ENCODE results near the gene ARHGAP26. TPM values are rescaled to one million over a fixed set of nuclear protein-coding genes. Genes with fewer than 3 reads are reported as not detected.

Gene ARHGAP26
- total RNA-seq, 4 donors from 2014 or later, result 11.1 to 36.1 (median 21.8) TPM

GRCh38 chr5:142746532-142747433 lies 23.4 kb upstream of the ARHGAP26 start:
- no peaks in the 10 kb centered on the region for H3K36me3 ChIP-seq
- H3K9me3 ChIP-seq, result no peaks in the 10 kb centered on the region
- no peak for DNase-seq (ENCODE audit: low spot score in 2 of 2)
- H3K27me3 ChIP-seq, result no peaks in the 10 kb centered on the region
- H3K27ac ChIP-seq, result no peak overlapping the region
- no peak for TF ChIP-seq EP300 (IDR thresholded peaks at IDR 0.05)
- TF ChIP-seq POLR2A (IDR thresholded peaks at IDR 0.05), result no peak
- TF ChIP-seq POLR2AphosphoS5 (IDR thresholded peaks at IDR 0.05), result no peak
- no peak for TF ChIP-seq CTCF (IDR thresholded peaks at IDR 0.05)
- H3K4me1 ChIP-seq, result peaks cover 19% of the 10 kb centered on the region
- H3K4me3 ChIP-seq, result no peak overlapping the region
- 77% methylated on average over 4 of the region's 4 CpGs for WGBS

GRCh38 chr5:142748132-142748531 lies 22.0 kb upstream of the ARHGAP26 start:
- Histone ChIP-seq H3K27me3 (no peaks in the 10 kb centered on the region), H3K4me1 (peaks cover 25% of the 10 kb centered on the region), H3K36me3 (no peaks in the 10 kb centered on the region), H3K27ac (peak overlapping the region; percentile 70), H3K4me3 (no peak overlapping the region), H3K9me3 (no peaks in the 10 kb centered on the region)
- TF ChIP-seq EP300 (IDR thresholded peaks at IDR 0.05) (no peak), CTCF (IDR thresholded peaks at IDR 0.05) (no peak), POLR2A (IDR thresholded peaks at IDR 0.05) (no peak), POLR2AphosphoS5 (IDR thresholded peaks at IDR 0.05) (no peak)
- DNase-seq (ENCODE audit: low spot score in 2 of 2), result no peak
- 41% methylated on average over 1 of the region's 1 CpG for WGBS

- 68% methylated on average over 2 of the region's 2 CpGs for WGBS
- H3K27ac ChIP-seq, result peak overlapping the region; percentile 70
- no peak for DNase-seq (ENCODE audit: low spot score in 2 of 2)
These were observed 21.5 kb upstream of the ARHGAP26 start for GRCh38 chr5:142748568-142749249.

GRCh38 chr5:142749321-142749720 lies 20.9 kb upstream of the ARHGAP26 start:
- no peaks in the 10 kb centered on the region for H3K36me3 ChIP-seq
- no peak for DNase-seq (ENCODE audit: low spot score in 2 of 2)
- H3K9me3 ChIP-seq, result no peaks in the 10 kb centered on the region
- no peak for TF ChIP-seq EP300 (IDR thresholded peaks at IDR 0.05)
- no peak for TF ChIP-seq CTCF (IDR thresholded peaks at IDR 0.05)
- no peak for TF ChIP-seq POLR2AphosphoS5 (IDR thresholded peaks at IDR 0.05)
- H3K27me3 ChIP-seq, result no peaks in the 10 kb centered on the region
- no peak overlapping the region for H3K4me3 ChIP-seq
- 31% methylated on average over 3 of the region's 3 CpGs for WGBS
- no peak overlapping the region for H3K27ac ChIP-seq
- H3K4me1 ChIP-seq, result peaks cover 27% of the 10 kb centered on the region

More at GRCh38 chr5:142748568-142749249, 21.5 kb upstream of the ARHGAP26 start:
- Histone ChIP-seq H3K9me3 (no peaks in the 10 kb centered on the region), H3K4me3 (no peak overlapping the region), H3K27me3 (no peaks in the 10 kb centered on the region), H3K36me3 (no peaks in the 10 kb centered on the region), H3K4me1 (peaks cover 31% of the 10 kb centered on the region)
- TF ChIP-seq POLR2AphosphoS5 (IDR thresholded peaks at IDR 0.05) (no peak), CTCF (IDR thresholded peaks at IDR 0.05) (no peak)

- 28% methylated on average over 3 of the region's 3 CpGs for WGBS
- no peak overlapping the region for H3K4me3 ChIP-seq
- no peaks in the 10 kb centered on the region for H3K27me3 ChIP-seq
- peak overlapping the region; percentile 63 for H3K27ac ChIP-seq
- no peaks in the 10 kb centered on the region for H3K36me3 ChIP-seq
- H3K9me3 ChIP-seq, result no peaks in the 10 kb centered on the region
- peak in 1 of 3 donors; percentile 25 for TF ChIP-seq POLR2AphosphoS5 (IDR thresholded peaks at IDR 0.05)
- no peak for TF ChIP-seq CTCF (IDR thresholded peaks at IDR 0.05)
- peaks cover 26% of the 10 kb centered on the region for H3K4me1 ChIP-seq
- peak; percentile 72 to 81 for DNase-seq (ENCODE audit: low spot score in 2 of 2)
These were observed 17.0 kb upstream of the ARHGAP26 start for GRCh38 chr5:142753116-142753631.
